ENCODE data around the gene MMP24.

Gene MMP24

GRCh38 chr20:35284267-35284991 is 57.9 kb downstream of the MMP24 start, which contains the start of gene EIF6:
Gene EIF6 (minus strand): TSS chr20:35284772. CDS start chr20:35284487, 285 bp downstream.
- H3K36me3 ChIP-seq (replicated peaks; ENCODE audit: low read depth, low read length), result peaks cover 23% of the 10 kb centered on the region
- H3K4me2 ChIP-seq (ENCODE audit: low read length), result peak within 1 kb of the TSS; percentile 72
- peak within 1 kb of the TSS; percentile 71 for H2AFZ ChIP-seq (ENCODE audit: low read depth, low read length)
- H4K20me1 ChIP-seq (ENCODE audit: insufficient read depth, low read length), result peaks cover 6% of the 10 kb centered on the region; the same call in 1 of the 2 replicates
- peak within 1 kb of the TSS; percentile 53 for H3K27ac ChIP-seq (ENCODE audit: low read length)
- H3K9me3 ChIP-seq (ENCODE audit: insufficient read depth, low read length), result no peaks in the 10 kb centered on the region
- no peaks in the 10 kb centered on the region for H3K27me3 ChIP-seq (ENCODE audit: low read depth, low read length)
- H3K4me3 ChIP-seq (ENCODE audit: low read length), result peak within 1 kb of the TSS; percentile 79
- peaks cover 39% of the 10 kb centered on the region for H3K79me2 ChIP-seq (ENCODE audit: low read length)
- peak within 1 kb of the TSS; percentile 78 for H3K9ac ChIP-seq (ENCODE audit: low read length)
- no peak for TF ChIP-seq CTCF (IDR thresholded peaks at IDR 0.05; ENCODE audit: low read depth, low read length)
- no peak for TF ChIP-seq EZH2phosphoT487 (IDR thresholded peaks at IDR 0.05; ENCODE audit: low read depth)
- H3K4me1 ChIP-seq (ENCODE audit: low read length), result peaks cover 24% of the 10 kb centered on the region

GRCh38 chr20:35284992-35285805 is 58.7 kb downstream of the MMP24 start:
- Histone ChIP-seq H3K4me1 (ENCODE audit: low read length) (peaks cover 20% of the 10 kb centered on the region), H2AFZ (ENCODE audit: low read depth, low read length) (peak overlapping the region; percentile 71), H3K27me3 (ENCODE audit: low read depth, low read length) (no peaks in the 10 kb centered on the region), H3K27ac (ENCODE audit: low read length) (peak overlapping the region; percentile 53), H3K4me2 (ENCODE audit: low read length) (peak overlapping the region; percentile 72), H3K4me3 (ENCODE audit: low read length) (peak overlapping the region; percentile 79), H3K36me3 (replicated peaks; ENCODE audit: low read depth, low read length) (peaks cover 15% of the 10 kb centered on the region), H4K20me1 (ENCODE audit: insufficient read depth, low read length) (peaks cover 4% of the 10 kb centered on the region; the same call in 1 of the 2 replicates), H3K79me2 (ENCODE audit: low read length) (peaks cover 39% of the 10 kb centered on the region), H3K9me3 (ENCODE audit: insufficient read depth, low read length) (no peaks in the 10 kb centered on the region), H3K9ac (ENCODE audit: low read length) (peak overlapping the region; percentile 78)
- TF ChIP-seq CTCF (IDR thresholded peaks at IDR 0.05; ENCODE audit: low read depth, low read length) (no peak), EZH2phosphoT487 (IDR thresholded peaks at IDR 0.05; ENCODE audit: low read depth) (no peak)

GRCh38 chr20:35285806-35286076 is 59.3 kb downstream of the MMP24 start:
- no peak overlapping the region for H2AFZ ChIP-seq (ENCODE audit: low read depth, low read length)
- TF ChIP-seq EZH2phosphoT487 (IDR thresholded peaks at IDR 0.05; ENCODE audit: low read depth) (no peak), CTCF (IDR thresholded peaks at IDR 0.05; ENCODE audit: low read depth, low read length) (no peak)
- peaks cover 9% of the 10 kb centered on the region for H3K36me3 ChIP-seq (replicated peaks; ENCODE audit: low read depth, low read length)
- H3K4me1 ChIP-seq (ENCODE audit: low read length), result peaks cover 15% of the 10 kb centered on the region
- no peak overlapping the region for H3K9ac ChIP-seq (ENCODE audit: low read length)
- peak overlapping the region; percentile 79; the same call in 1 of the 2 replicates for H3K4me3 ChIP-seq (ENCODE audit: low read length)
- H3K27ac ChIP-seq (ENCODE audit: low read length), result no peak overlapping the region
- no peaks in the 10 kb centered on the region for H3K27me3 ChIP-seq (ENCODE audit: low read depth, low read length)
- peak overlapping the region; percentile 72 for H3K4me2 ChIP-seq (ENCODE audit: low read length)
- peaks cover 36% of the 10 kb centered on the region for H3K79me2 ChIP-seq (ENCODE audit: low read length)
- H3K9me3 ChIP-seq (ENCODE audit: insufficient read depth, low read length), result no peaks in the 10 kb centered on the region
- H4K20me1 ChIP-seq (ENCODE audit: insufficient read depth, low read length), result no peaks in the 10 kb centered on the region
